SU-DHL-6 (cell line): ENCODE results near the gene KANK3.

Source experiments
- H2AFZ ChIP-seq: fragments of 200-600 bp; sonication (generic); 2 replicates; pipeline ENCODE4 v1.6.1; 2014; ENCODE audit warnings: low read depth, mild to moderate bottlenecking, moderate library complexity, mixed read lengths, antibody characterized with exemption, low read length; ENCODE audit not compliant: severe bottlenecking
- H3F3A ChIP-seq: fragments of 200-600 bp; shearing (Covaris generic); 2 replicates; pipeline ENCODE4 v1.6.0; 2016; ENCODE audit warnings: antibody characterized with exemption, mild to moderate bottlenecking; ENCODE audit not compliant: insufficient read depth
- H3K27ac ChIP-seq: fragments of 200-600 bp; sonication (generic); 2 replicates; pipeline ENCODE4 v1.5.1; 2016; ENCODE audit warnings: low read depth, mild to moderate bottlenecking, low read length, moderate library complexity, mixed read lengths
- H3K27me3 ChIP-seq: fragments of 200-600 bp; sonication (generic), shearing (Covaris generic); 2 replicates; pipeline ENCODE4 v1.6.0; 2014; ENCODE audit warnings: mild to moderate bottlenecking, low read length
- H3K36me3 ChIP-seq: fragments of 200-600 bp; sonication (generic); 2 replicates; pipeline ENCODE4 v1.6.1; 2014; ENCODE audit warnings: mild to moderate bottlenecking, low read length, mixed read lengths
- H3K4me2 ChIP-seq: fragments of 300-600, 200-600 bp; shearing (Covaris generic), sonication (generic); 2 replicates; pipeline ENCODE4 v1.6.0; 2014; ENCODE audit warnings: low read length, low read depth, mild to moderate bottlenecking; ENCODE audit not compliant: poor library complexity, severe bottlenecking
- H3K4me3 ChIP-seq: fragments of 200-600 bp; sonication (generic); 2 replicates; pipeline ENCODE4 v1.5.1; 2014; ENCODE audit warnings: antibody characterized with exemption, low read length, mild to moderate bottlenecking, mixed read lengths; ENCODE audit not compliant: insufficient read depth, poor library complexity, severe bottlenecking
- H3K79me2 ChIP-seq: fragments of 200-600 bp; sonication (generic); 2 replicates; pipeline ENCODE4 v1.6.1; 2014; ENCODE audit warnings: mild to moderate bottlenecking, low read length, moderate library complexity; ENCODE audit not compliant: insufficient read depth
- H3K9ac ChIP-seq: fragments of 200-600 bp; sonication (generic); 2 replicates; pipeline ENCODE4 v1.7.0; 2014; ENCODE audit warnings: mild to moderate bottlenecking, low read length
- H3K9me2 ChIP-seq: fragments of 200-600 bp; sonication (generic); replicated peaks from 2 replicates; pipeline ENCODE4 v1.6.1; 2014; ENCODE audit warnings: low read length; ENCODE audit not compliant: insufficient read depth
- H3K9me3 ChIP-seq: fragments of 200-600 bp; sonication (generic); 2 replicates; pipeline ENCODE4 v1.6.1; 2014; ENCODE audit warnings: low read length, mixed read lengths; ENCODE audit not compliant: insufficient read depth
- H4K20me1 ChIP-seq: fragments of 200-600 bp; sonication (generic); 2 replicates; pipeline ENCODE4 v1.6.1; 2014; ENCODE audit warnings: low read depth, mild to moderate bottlenecking, antibody characterized with exemption, low read length, moderate library complexity, mixed read lengths
- EZH2phosphoT487 ChIP-seq: fragments of 200-600 bp; sonication (generic), shearing (Covaris generic); conservative IDR thresholded peaks from 2 replicates; pipeline ENCODE4 v1.6.1; 2018; ENCODE audit warnings: mild to moderate bottlenecking, antibody characterized with exemption, low read length, moderate library complexity, mixed read lengths
- TF ChIP-seq, protein P1 (sequence below): fragments of 200-600 bp; sonication (generic); IDR thresholded peaks from one replicate; pipeline ENCODE4 v1.5.1; 2017; ENCODE audit warnings: antibody characterized with exemption, mild to moderate bottlenecking, low read length, moderate library complexity; ENCODE audit not compliant: insufficient read depth, poor library complexity, severe bottlenecking

KANK3 gene

DNA sequence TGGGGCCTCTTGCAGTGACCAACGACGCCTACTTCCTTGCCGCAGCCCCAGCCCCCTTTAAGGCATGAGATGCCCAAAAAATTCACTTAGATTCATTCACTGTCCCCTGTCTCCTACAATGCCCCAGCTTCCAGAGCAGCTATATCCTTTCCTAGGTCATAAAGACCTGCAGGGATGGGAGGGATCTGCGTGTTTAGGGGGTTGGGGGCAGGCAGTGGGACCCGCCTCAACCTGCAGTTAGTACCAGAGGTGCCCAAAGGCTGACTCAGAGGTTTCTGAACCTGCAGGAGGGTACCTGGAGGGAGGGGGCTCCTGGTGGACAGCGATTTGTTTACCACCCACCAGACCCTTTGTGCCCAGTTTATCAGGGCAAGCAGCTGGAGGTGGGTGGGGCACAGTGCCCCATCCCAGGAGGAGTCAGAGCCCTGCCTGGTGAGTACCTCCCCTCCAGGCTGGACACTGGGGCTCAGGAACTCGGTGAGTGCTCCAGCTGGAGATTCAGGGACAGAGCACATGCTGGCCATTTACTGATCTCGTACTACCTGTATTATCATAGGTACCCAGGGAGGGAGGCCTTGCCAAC is 11.7 kb downstream of the KANK3 start:
- Histone ChIP-seq H3F3A (no peaks in the 10 kb centered on the region), H3K36me3 (no peaks in the 10 kb centered on the region), H4K20me1 (no peaks in the 10 kb centered on the region), H3K4me2 (no peak overlapping the region), H3K27ac (no peak overlapping the region), H3K27me3 (no peaks in the 10 kb centered on the region), H3K79me2 (no peaks in the 10 kb centered on the region), H3K9ac (no peak overlapping the region), H3K4me3 (no peak overlapping the region), H3K9me2 (no peaks in the 10 kb centered on the region), H3K9me3 (no peaks in the 10 kb centered on the region), H2AFZ (no peak overlapping the region)
- TF ChIP-seq, protein P1, sequence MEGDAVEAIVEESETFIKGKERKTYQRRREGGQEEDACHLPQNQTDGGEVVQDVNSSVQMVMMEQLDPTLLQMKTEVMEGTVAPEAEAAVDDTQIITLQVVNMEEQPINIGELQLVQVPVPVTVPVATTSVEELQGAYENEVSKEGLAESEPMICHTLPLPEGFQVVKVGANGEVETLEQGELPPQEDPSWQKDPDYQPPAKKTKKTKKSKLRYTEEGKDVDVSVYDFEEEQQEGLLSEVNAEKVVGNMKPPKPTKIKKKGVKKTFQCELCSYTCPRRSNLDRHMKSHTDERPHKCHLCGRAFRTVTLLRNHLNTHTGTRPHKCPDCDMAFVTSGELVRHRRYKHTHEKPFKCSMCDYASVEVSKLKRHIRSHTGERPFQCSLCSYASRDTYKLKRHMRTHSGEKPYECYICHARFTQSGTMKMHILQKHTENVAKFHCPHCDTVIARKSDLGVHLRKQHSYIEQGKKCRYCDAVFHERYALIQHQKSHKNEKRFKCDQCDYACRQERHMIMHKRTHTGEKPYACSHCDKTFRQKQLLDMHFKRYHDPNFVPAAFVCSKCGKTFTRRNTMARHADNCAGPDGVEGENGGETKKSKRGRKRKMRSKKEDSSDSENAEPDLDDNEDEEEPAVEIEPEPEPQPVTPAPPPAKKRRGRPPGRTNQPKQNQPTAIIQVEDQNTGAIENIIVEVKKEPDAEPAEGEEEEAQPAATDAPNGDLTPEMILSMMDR, result no peak
- no peak for TF ChIP-seq EZH2phosphoT487

DNA sequence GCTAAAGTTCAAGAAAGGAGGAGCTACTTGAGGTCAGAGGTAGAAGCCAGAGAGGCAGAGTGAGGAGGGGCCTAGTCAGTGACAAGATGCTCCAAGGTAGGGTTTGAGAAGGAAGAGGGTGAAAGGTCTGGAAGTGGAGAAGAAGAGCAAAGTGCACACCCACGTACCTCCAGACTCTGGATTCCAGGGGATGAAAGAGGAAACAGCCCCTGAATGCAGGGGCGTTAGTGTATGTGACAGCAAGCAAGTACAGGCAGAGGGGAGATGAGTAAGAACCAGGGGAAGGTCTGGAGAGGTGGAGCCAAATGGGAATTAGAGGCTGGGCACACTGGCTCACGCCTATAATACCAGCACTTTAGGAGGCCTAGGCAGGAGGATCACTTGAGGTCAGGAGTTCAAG is 13.1 kb downstream of the KANK3 start:
- no peak overlapping the region for H2AFZ ChIP-seq

DNA sequence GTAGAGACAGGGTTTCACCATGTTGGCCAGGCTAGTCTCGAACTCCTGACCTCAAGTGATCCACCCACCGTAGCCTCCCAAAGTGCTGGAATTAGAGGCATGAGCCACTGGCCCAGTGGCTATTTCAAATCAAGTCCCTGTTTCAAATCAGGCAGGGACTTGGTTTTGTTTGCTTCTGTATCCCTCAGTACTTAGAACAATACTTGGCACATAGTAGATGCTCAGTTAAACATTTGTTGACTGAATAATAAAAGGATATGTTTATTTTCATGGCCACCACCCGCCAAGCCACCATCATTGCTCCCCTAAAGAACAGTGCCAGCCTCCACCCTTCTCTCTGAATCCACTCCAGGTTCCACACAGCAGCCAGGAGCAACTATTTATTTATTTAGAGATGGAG is 17.6 kb downstream of the KANK3 start:
- Histone ChIP-seq H3K27me3 (no peaks in the 10 kb centered on the region), H3K9ac (no peak overlapping the region), H4K20me1 (peaks cover 9% of the 10 kb centered on the region; the same call in 1 of the 2 replicates), H3K4me2 (no peak overlapping the region), H3K36me3 (peaks cover 14% of the 10 kb centered on the region; the same call in 1 of the 2 replicates), H3K9me2 (no peaks in the 10 kb centered on the region), H2AFZ (no peak overlapping the region), H3F3A (peaks cover 16% of the 10 kb centered on the region), H3K79me2 (peaks cover 25% of the 10 kb centered on the region), H3K4me3 (no peak overlapping the region), H3K27ac (no peak overlapping the region), H3K9me3 (no peaks in the 10 kb centered on the region)
- no peak for TF ChIP-seq EZH2phosphoT487
- TF ChIP-seq, protein P1, result no peak

More for the DNA sequence above, 13.1 kb downstream of the KANK3 start:
- Histone ChIP-seq H3K79me2 (no peaks in the 10 kb centered on the region), H3F3A (peaks cover under 1% of the 10 kb centered on the region), H3K9ac (no peak overlapping the region), H3K4me2 (no peak overlapping the region), H3K36me3 (no peaks in the 10 kb centered on the region), H3K9me3 (no peaks in the 10 kb centered on the region), H4K20me1 (no peaks in the 10 kb centered on the region), H3K27me3 (no peaks in the 10 kb centered on the region), H3K4me3 (no peak overlapping the region), H3K27ac (no peak overlapping the region), H3K9me2 (no peaks in the 10 kb centered on the region)
- TF ChIP-seq EZH2phosphoT487, result no peak
- TF ChIP-seq, protein P1, result no peak
